ENCODE data around the gene ZNF169. TPM values are rescaled to one million over a fixed set of nuclear protein-coding genes. Genes with fewer than 3 reads are reported as not detected.

The ZNF169 gene
- polyA plus RNA-seq, 1 donor from 2014 or later: 8.3 TPM

GRCh38 chr9:94212091-94212490 lies 47.0 kb upstream of the ZNF169 start:
- Histone ChIP-seq H4K20me1 (ENCODE audit: insufficient read depth) (no peaks in the 10 kb centered on the region), H3K79me2 (replicated peaks; ENCODE audit: insufficient read depth, low read length) (no peaks in the 10 kb centered on the region), H3K9me2 (ENCODE audit: insufficient read depth, low read length) (no peaks in the 10 kb centered on the region), H3K36me3 (ENCODE audit: insufficient read depth, low read length) (no peaks in the 10 kb centered on the region), H3K4me3 (ENCODE audit: low read length) (no peak overlapping the region), H3K9ac (ENCODE audit: low read length) (no peak overlapping the region), H2AFZ (ENCODE audit: low read depth, low read length) (no peak overlapping the region), H3K27me3 (ENCODE audit: insufficient read depth, low read depth, low read length) (no peaks in the 10 kb centered on the region), H3F3A (ENCODE audit: insufficient read depth, low read length, poor library complexity, severe bottlenecking) (no peaks in the 10 kb centered on the region), H3K27ac (ENCODE audit: low read length) (no peak overlapping the region), H3K4me2 (ENCODE audit: low read length) (no peak overlapping the region), H3K9me3 (ENCODE audit: low read length) (no peaks in the 10 kb centered on the region)
- no peak for TF ChIP-seq SMC3 (conservative IDR thresholded peaks at IDR 0.05; ENCODE audit: poor library complexity)
- TF ChIP-seq CTCF (IDR thresholded peaks at IDR 0.05; ENCODE audit: poor library complexity, severe bottlenecking): no peak
- TF ChIP-seq MXI1 (conservative IDR thresholded peaks at IDR 0.05; ENCODE audit: poor library complexity, severe bottlenecking): no peak
- TF ChIP-seq EP300 (conservative IDR thresholded peaks at IDR 0.05; ENCODE audit: poor library complexity, severe bottlenecking): no peak
- no peak for TF ChIP-seq REST (IDR thresholded peaks at IDR 0.05; ENCODE audit: borderline replicate concordance)
- TF ChIP-seq TAF1 (IDR thresholded peaks at IDR 0.05; ENCODE audit: low read depth): no peak
- no peak for TF ChIP-seq RAD21 (conservative IDR thresholded peaks at IDR 0.05)
- TF ChIP-seq EZH2 (IDR thresholded peaks at IDR 0.05; ENCODE audit: borderline replicate concordance, insufficient read depth, low read length, poor library complexity, severe bottlenecking): no peak
- no peak for TF ChIP-seq POLR2AphosphoS5 (IDR thresholded peaks at IDR 0.05)

- Histone ChIP-seq H3K36me3 (ENCODE audit: insufficient read depth, low read length) (no peaks in the 10 kb centered on the region), H3K4me3 (ENCODE audit: low read length) (no peak overlapping the region), H4K20me1 (ENCODE audit: insufficient read depth) (no peaks in the 10 kb centered on the region), H3K9me3 (ENCODE audit: low read length) (no peaks in the 10 kb centered on the region), H3K4me2 (ENCODE audit: low read length) (no peak overlapping the region), H3K9ac (ENCODE audit: low read length) (no peak overlapping the region), H3F3A (ENCODE audit: insufficient read depth, low read length, poor library complexity, severe bottlenecking) (no peaks in the 10 kb centered on the region), H2AFZ (ENCODE audit: low read depth, low read length) (no peak overlapping the region), H3K27ac (ENCODE audit: low read length) (no peak overlapping the region), H3K9me2 (ENCODE audit: insufficient read depth, low read length) (no peaks in the 10 kb centered on the region), H3K79me2 (replicated peaks; ENCODE audit: insufficient read depth, low read length) (no peaks in the 10 kb centered on the region), H3K27me3 (ENCODE audit: insufficient read depth, low read depth, low read length) (no peaks in the 10 kb centered on the region)
- TF ChIP-seq CTCF (IDR thresholded peaks at IDR 0.05; ENCODE audit: poor library complexity, severe bottlenecking) (no peak), EP300 (conservative IDR thresholded peaks at IDR 0.05; ENCODE audit: poor library complexity, severe bottlenecking) (no peak), SMC3 (conservative IDR thresholded peaks at IDR 0.05; ENCODE audit: poor library complexity) (no peak), REST (IDR thresholded peaks at IDR 0.05; ENCODE audit: borderline replicate concordance) (no peak), TAF1 (IDR thresholded peaks at IDR 0.05; ENCODE audit: low read depth) (no peak), RAD21 (conservative IDR thresholded peaks at IDR 0.05) (no peak), EZH2 (IDR thresholded peaks at IDR 0.05; ENCODE audit: borderline replicate concordance, insufficient read depth, low read length, poor library complexity, severe bottlenecking) (no peak), POLR2AphosphoS5 (IDR thresholded peaks at IDR 0.05) (no peak), MXI1 (conservative IDR thresholded peaks at IDR 0.05; ENCODE audit: poor library complexity, severe bottlenecking) (no peak)
These were observed 46.6 kb upstream of the ZNF169 start for GRCh38 chr9:94212531-94212930.

All from neural cell (in vitro differentiated cells).